SK-N-MC (cell line): ENCODE data around the gene UBAC2.
"Not testable (repeated sequence)": the region's sequence is repeated elsewhere in the genome, so short reads cannot be mapped to it uniquely, and the experiment has no call there.

Experiments used
- DNase-seq: peaks from one replicate; pipeline ENCODE4 v3.0.0-alpha.2; 2011; ENCODE audit warnings: low read depth, low spot score
- H3K27ac ChIP-seq: fragments of 200-600 bp; sonication (generic); 2 replicates; pipeline ENCODE4 v1.5.1; 2016; ENCODE audit warnings: mixed run types
- H3K36me3 ChIP-seq: fragments of 200-600 bp; sonication (generic); 2 replicates; pipeline ENCODE4 v1.6.1; 2017; ENCODE audit warnings: antibody characterized with exemption, low read length, mixed read lengths; ENCODE audit not compliant: insufficient read depth
- H3K4me3 ChIP-seq: fragments of 200-600 bp; sonication (generic); 2 replicates; pipeline ENCODE4 v1.5.1; 2016
- H3K9ac ChIP-seq: fragments of 200-600 bp; sonication (generic); 2 replicates; pipeline ENCODE4 v1.8.0; 2017; ENCODE audit warnings: mixed run types, mixed read lengths; ENCODE audit not compliant: insufficient read length
- H3K9me3 ChIP-seq: fragments of 200-600 bp; sonication (generic); 2 replicates; pipeline ENCODE4 v1.6.1; 2017; ENCODE audit warnings: low read depth, mild to moderate bottlenecking, antibody characterized with exemption, low read length, moderate library complexity, mixed read lengths
- EZH2 ChIP-seq: fragments of 200-600 bp; sonication (generic); IDR thresholded peaks from one replicate; pipeline ENCODE4 v1.6.1; 2017; ENCODE audit warnings: antibody characterized with exemption
- FOXP2 ChIP-seq: optimal IDR thresholded peaks from 2 replicates; pipeline ENCODE3; 2011; ENCODE audit warnings: mild to moderate bottlenecking, moderate library complexity; ENCODE audit not compliant: insufficient read depth; ENCODE audit errors: extremely low read length, control extremely low read depth
- POLR2AphosphoS5 ChIP-seq: IDR thresholded peaks from 2 replicates; pipeline ENCODE4 v1.6.1; 2012; ENCODE audit warnings: mild to moderate bottlenecking, low read depth, low read length, borderline replicate concordance

The UBAC2 gene

GRCh38 chr13:99224021-99224420, 23.4 kb downstream of the UBAC2 start:
- TF ChIP-seq EZH2 (no peak), POLR2AphosphoS5 (no peak), FOXP2 (no peak)
- Histone ChIP-seq H3K36me3 (peaks cover 12% of the 10 kb centered on the region), H3K4me3 (no peak overlapping the region), H3K9ac (no peak overlapping the region), H3K9me3 (no peaks in the 10 kb centered on the region), H3K27ac (peak overlapping the region; percentile 28; the same call in 1 of the 2 replicates)
- DNase-seq = no peak

GRCh38 chr13:99225078-99225477, 24.4 kb downstream of the UBAC2 start:
- no peak for DNase-seq
- Histone ChIP-seq H3K36me3 (peaks cover 12% of the 10 kb centered on the region), H3K27ac (no peak overlapping the region), H3K9me3 (no peaks in the 10 kb centered on the region), H3K4me3 (no peak overlapping the region), H3K9ac (no peak overlapping the region)
- TF ChIP-seq POLR2AphosphoS5 = no peak
- no peak for TF ChIP-seq EZH2
- no peak for TF ChIP-seq FOXP2

- Histone ChIP-seq H3K4me3 (no peak overlapping the region), H3K9me3 (no peaks in the 10 kb centered on the region), H3K9ac (no peak overlapping the region), H3K36me3 (peaks cover 8% of the 10 kb centered on the region), H3K27ac (no peak overlapping the region)
- TF ChIP-seq FOXP2 (no peak), EZH2 (no peak), POLR2AphosphoS5 (no peak)
- DNase-seq = no peak
These were observed 25.9 kb downstream of the UBAC2 start for GRCh38 chr13:99226513-99226912.

- no peak for DNase-seq
- TF ChIP-seq POLR2AphosphoS5 (no peak), EZH2 (no peak), FOXP2 (no peak)
- Histone ChIP-seq H3K4me3 (no peak overlapping the region), H3K36me3 (no peaks in the 10 kb centered on the region; the same call in 1 of the 2 replicates), H3K27ac (0 out of 2 replicates have a peak overlapping the region, but pooled peaks have one; percentile 10), H3K9me3 (no peaks in the 10 kb centered on the region), H3K9ac (no peak overlapping the region)
These were observed 26.8 kb downstream of the UBAC2 start for GRCh38 chr13:99227331-99227900.

GRCh38 chr13:99227909-99228688, 27.4 kb downstream of the UBAC2 start:
- no peak for TF ChIP-seq EZH2
- TF ChIP-seq POLR2AphosphoS5 = no peak
- no peak for TF ChIP-seq FOXP2
- H3K27ac ChIP-seq = peak overlapping the region; percentile 64
- no peak for DNase-seq
- H3K9me3 ChIP-seq = no peaks in the 10 kb centered on the region
- H3K9ac ChIP-seq = no peak overlapping the region
- H3K4me3 ChIP-seq = peak overlapping the region; percentile 61
- H3K36me3 ChIP-seq = no peaks in the 10 kb centered on the region

GRCh38 chr13:99228737-99229691, 28.4 kb downstream of the UBAC2 start:
- H3K9me3 ChIP-seq = no peaks in the 10 kb centered on the region
- peak; percentile 73 for DNase-seq
- H3K9ac ChIP-seq = peak overlapping the region; percentile 9
- H3K27ac ChIP-seq = peak overlapping the region; percentile 64
- TF ChIP-seq FOXP2 = no peak
- TF ChIP-seq EZH2 = no peak
- TF ChIP-seq POLR2AphosphoS5 = no peak
- no peaks in the 10 kb centered on the region for H3K36me3 ChIP-seq
- H3K4me3 ChIP-seq = peak overlapping the region; percentile 61

GRCh38 chr13:99230588-99230987, 29.9 kb downstream of the UBAC2 start:
- H3K27ac ChIP-seq, H3K9ac ChIP-seq, DNase-seq, H3K9me3 ChIP-seq, H3K36me3 ChIP-seq, H3K4me3 ChIP-seq: not testable (repeated sequence)

- H3K9ac ChIP-seq = no peak overlapping the region
- TF ChIP-seq EZH2 (no peak), FOXP2 (no peak), POLR2AphosphoS5 (no peak)
- no peaks in the 10 kb centered on the region for H3K9me3 ChIP-seq
- no peaks in the 10 kb centered on the region for H3K36me3 ChIP-seq
- no peak overlapping the region for H3K4me3 ChIP-seq
- H3K27ac ChIP-seq = no peak overlapping the region
- DNase-seq = no peak
These were observed 30.3 kb downstream of the UBAC2 start for GRCh38 chr13:99230991-99231390.
